Measurements from ENCODE around the gene HINFP. TPM values are rescaled to one million over a fixed set of nuclear protein-coding genes. Genes with fewer than 3 reads are reported as not detected.

The HINFP gene
- polyA plus RNA-seq, 1 donor from 2014 or later = 50.0 TPM

DNA sequence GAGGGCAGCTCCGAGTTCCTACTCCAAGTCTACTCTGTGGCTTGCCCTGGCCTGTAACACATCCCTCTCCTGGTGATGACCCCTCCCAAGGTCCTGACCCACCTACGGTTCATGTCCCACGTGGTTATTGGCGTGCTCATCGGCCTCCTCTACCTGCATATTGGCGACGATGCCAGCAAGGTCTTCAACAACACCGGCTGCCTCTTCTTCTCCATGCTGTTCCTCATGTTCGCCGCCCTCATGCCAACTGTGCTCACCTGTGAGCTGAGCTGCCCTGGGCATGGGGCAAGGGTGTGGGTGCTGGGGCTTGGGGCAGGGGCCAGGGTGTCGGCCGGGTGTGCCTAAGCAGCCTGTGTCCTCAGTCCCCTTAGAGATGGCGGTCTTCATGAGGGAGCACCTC is 37.1 kb downstream of the HINFP start:
- no peak for TF ChIP-seq POLR2AphosphoS5 (IDR thresholded peaks at IDR 0.05)
- TF ChIP-seq, protein P1, sequence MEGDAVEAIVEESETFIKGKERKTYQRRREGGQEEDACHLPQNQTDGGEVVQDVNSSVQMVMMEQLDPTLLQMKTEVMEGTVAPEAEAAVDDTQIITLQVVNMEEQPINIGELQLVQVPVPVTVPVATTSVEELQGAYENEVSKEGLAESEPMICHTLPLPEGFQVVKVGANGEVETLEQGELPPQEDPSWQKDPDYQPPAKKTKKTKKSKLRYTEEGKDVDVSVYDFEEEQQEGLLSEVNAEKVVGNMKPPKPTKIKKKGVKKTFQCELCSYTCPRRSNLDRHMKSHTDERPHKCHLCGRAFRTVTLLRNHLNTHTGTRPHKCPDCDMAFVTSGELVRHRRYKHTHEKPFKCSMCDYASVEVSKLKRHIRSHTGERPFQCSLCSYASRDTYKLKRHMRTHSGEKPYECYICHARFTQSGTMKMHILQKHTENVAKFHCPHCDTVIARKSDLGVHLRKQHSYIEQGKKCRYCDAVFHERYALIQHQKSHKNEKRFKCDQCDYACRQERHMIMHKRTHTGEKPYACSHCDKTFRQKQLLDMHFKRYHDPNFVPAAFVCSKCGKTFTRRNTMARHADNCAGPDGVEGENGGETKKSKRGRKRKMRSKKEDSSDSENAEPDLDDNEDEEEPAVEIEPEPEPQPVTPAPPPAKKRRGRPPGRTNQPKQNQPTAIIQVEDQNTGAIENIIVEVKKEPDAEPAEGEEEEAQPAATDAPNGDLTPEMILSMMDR (IDR thresholded peaks at IDR 0.05; ENCODE audit: poor library complexity, severe bottlenecking) = no peak
- TF ChIP-seq, protein P2, sequence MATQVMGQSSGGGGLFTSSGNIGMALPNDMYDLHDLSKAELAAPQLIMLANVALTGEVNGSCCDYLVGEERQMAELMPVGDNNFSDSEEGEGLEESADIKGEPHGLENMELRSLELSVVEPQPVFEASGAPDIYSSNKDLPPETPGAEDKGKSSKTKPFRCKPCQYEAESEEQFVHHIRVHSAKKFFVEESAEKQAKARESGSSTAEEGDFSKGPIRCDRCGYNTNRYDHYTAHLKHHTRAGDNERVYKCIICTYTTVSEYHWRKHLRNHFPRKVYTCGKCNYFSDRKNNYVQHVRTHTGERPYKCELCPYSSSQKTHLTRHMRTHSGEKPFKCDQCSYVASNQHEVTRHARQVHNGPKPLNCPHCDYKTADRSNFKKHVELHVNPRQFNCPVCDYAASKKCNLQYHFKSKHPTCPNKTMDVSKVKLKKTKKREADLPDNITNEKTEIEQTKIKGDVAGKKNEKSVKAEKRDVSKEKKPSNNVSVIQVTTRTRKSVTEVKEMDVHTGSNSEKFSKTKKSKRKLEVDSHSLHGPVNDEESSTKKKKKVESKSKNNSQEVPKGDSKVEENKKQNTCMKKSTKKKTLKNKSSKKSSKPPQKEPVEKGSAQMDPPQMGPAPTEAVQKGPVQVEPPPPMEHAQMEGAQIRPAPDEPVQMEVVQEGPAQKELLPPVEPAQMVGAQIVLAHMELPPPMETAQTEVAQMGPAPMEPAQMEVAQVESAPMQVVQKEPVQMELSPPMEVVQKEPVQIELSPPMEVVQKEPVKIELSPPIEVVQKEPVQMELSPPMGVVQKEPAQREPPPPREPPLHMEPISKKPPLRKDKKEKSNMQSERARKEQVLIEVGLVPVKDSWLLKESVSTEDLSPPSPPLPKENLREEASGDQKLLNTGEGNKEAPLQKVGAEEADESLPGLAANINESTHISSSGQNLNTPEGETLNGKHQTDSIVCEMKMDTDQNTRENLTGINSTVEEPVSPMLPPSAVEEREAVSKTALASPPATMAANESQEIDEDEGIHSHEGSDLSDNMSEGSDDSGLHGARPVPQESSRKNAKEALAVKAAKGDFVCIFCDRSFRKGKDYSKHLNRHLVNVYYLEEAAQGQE (IDR thresholded peaks at IDR 0.05; ENCODE audit: borderline replicate concordance) = no peak
- TF ChIP-seq MXI1 (conservative IDR thresholded peaks at IDR 0.05; ENCODE audit: poor library complexity, severe bottlenecking) = no peak
- no peak for TF ChIP-seq EP300 (conservative IDR thresholded peaks at IDR 0.05; ENCODE audit: poor library complexity, severe bottlenecking)
- no peak for TF ChIP-seq RAD21 (conservative IDR thresholded peaks at IDR 0.05)
- no peak for TF ChIP-seq TAF1 (IDR thresholded peaks at IDR 0.05; ENCODE audit: low read depth)
- no peak for TF ChIP-seq EZH2 (IDR thresholded peaks at IDR 0.05; ENCODE audit: borderline replicate concordance, insufficient read depth, low read length, poor library complexity, severe bottlenecking)

DNA sequence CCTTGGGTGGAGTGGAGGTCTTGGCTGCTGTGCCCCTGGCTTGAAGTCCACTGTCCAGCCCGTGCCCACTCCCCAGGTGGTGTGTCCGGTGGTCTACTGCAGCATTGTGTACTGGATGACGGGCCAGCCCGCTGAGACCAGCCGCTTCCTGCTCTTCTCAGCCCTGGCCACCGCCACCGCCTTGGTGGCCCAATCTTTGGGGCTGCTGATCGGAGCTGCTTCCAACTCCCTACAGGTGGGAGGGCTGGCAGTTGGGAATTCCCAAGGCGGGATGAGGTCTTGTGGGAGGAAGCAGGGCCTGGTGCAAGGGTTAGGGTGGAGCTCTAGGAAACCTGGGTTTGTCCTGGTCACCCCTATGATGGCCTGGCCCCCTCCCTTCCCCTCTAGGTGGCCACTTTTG is 38.8 kb downstream of the HINFP start:
- H3K36me3 ChIP-seq (ENCODE audit: insufficient read depth, low read length) = no peaks in the 10 kb centered on the region
- no peaks in the 10 kb centered on the region for H3K79me2 ChIP-seq (replicated peaks; ENCODE audit: insufficient read depth, low read length)
- H3K9me2 ChIP-seq (ENCODE audit: insufficient read depth, low read length) = no peaks in the 10 kb centered on the region
- H3K4me3 ChIP-seq (ENCODE audit: low read length) = no peak overlapping the region
- H2AFZ ChIP-seq (ENCODE audit: low read depth, low read length) = no peak overlapping the region
- no peaks in the 10 kb centered on the region for H4K20me1 ChIP-seq (ENCODE audit: insufficient read depth)
- TF ChIP-seq EZH2 (IDR thresholded peaks at IDR 0.05; ENCODE audit: borderline replicate concordance, insufficient read depth, low read length, poor library complexity, severe bottlenecking) (no peak), MXI1 (conservative IDR thresholded peaks at IDR 0.05; ENCODE audit: poor library complexity, severe bottlenecking) (no peak), POLR2AphosphoS5 (IDR thresholded peaks at IDR 0.05) (no peak), SMC3 (conservative IDR thresholded peaks at IDR 0.05; ENCODE audit: poor library complexity) (no peak), EP300 (conservative IDR thresholded peaks at IDR 0.05; ENCODE audit: poor library complexity, severe bottlenecking) (no peak), TAF1 (IDR thresholded peaks at IDR 0.05; ENCODE audit: low read depth) (no peak)
- TF ChIP-seq, protein P1 (IDR thresholded peaks at IDR 0.05; ENCODE audit: poor library complexity, severe bottlenecking) = no peak
- H3K9ac ChIP-seq (ENCODE audit: low read length) = no peak overlapping the region
- H3F3A ChIP-seq (ENCODE audit: insufficient read depth, low read length, poor library complexity, severe bottlenecking) = no peaks in the 10 kb centered on the region
- H3K4me2 ChIP-seq (ENCODE audit: low read length) = no peak overlapping the region
- no peak overlapping the region for H3K27ac ChIP-seq (ENCODE audit: low read length)
- H3K27me3 ChIP-seq (ENCODE audit: insufficient read depth, low read depth, low read length) = no peaks in the 10 kb centered on the region
- no peaks in the 10 kb centered on the region for H3K9me3 ChIP-seq (ENCODE audit: low read length)

More for the DNA sequence above, 37.1 kb downstream of the HINFP start:
- Histone ChIP-seq H3K9me3 (ENCODE audit: low read length) (no peaks in the 10 kb centered on the region), H3K27ac (ENCODE audit: low read length) (no peak overlapping the region), H4K20me1 (ENCODE audit: insufficient read depth) (no peaks in the 10 kb centered on the region), H3K9ac (ENCODE audit: low read length) (no peak overlapping the region), H3K4me2 (ENCODE audit: low read length) (no peak overlapping the region), H3F3A (ENCODE audit: insufficient read depth, low read length, poor library complexity, severe bottlenecking) (no peaks in the 10 kb centered on the region), H2AFZ (ENCODE audit: low read depth, low read length) (no peak overlapping the region), H3K27me3 (ENCODE audit: insufficient read depth, low read depth, low read length) (no peaks in the 10 kb centered on the region), H3K36me3 (ENCODE audit: insufficient read depth, low read length) (no peaks in the 10 kb centered on the region), H3K4me3 (ENCODE audit: low read length) (no peak overlapping the region), H3K79me2 (replicated peaks; ENCODE audit: insufficient read depth, low read length) (no peaks in the 10 kb centered on the region), H3K9me2 (ENCODE audit: insufficient read depth, low read length) (no peaks in the 10 kb centered on the region)
